ENCODE results near the gene IDI1. TPM values are rescaled to one million over a fixed set of nuclear protein-coding genes. Genes with fewer than 3 reads are reported as not detected.

The IDI1 gene
- total RNA-seq, 4 donors from 2014 or later = 10.8 to 64.2 (median 17.9) TPM

DNA sequence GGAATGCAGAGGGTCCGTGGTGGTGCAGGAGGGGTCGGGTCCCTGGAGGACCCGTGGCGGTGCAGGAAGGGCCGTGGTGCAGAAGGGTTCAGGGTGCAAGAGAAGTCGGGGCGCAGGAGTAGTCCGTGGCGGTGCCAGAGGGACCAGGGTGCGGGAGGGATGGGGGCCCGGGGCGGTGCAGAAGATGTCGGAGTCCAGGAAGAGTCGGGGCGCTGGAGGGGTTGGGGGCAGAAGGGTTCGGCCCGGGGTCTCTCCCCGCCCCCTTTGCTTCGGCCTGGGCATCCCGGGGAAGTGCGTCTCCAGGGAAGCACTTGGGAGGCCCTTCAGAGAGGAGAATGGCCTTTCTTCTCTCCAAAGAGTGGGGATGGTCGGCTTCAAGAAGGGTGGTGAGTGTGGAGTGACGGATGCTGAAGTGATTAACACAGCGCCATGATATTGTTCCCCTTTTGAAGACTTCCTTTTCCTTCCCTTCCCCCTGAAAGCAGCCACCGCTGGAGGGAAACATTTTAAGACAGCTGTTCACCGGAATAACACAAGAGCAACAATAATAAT lies 8.3 kb upstream of the IDI1 start:
- Histone ChIP-seq H3K4me3 (peak overlapping the region; percentile 88 to 99), H3K27me3 (no peaks in the 10 kb centered on the region), H3K27ac (peak overlapping the region; percentile 97 to 98), H3K4me1 (peaks cover 0 to 7% of the 10 kb centered on the region in 2 donors), H3K9me3 (no peaks in the 10 kb centered on the region), H3K36me3 (no peaks in the 10 kb centered on the region)
- TF ChIP-seq POLR2A (IDR thresholded peaks at IDR 0.05) = no peak
- TF ChIP-seq, protein P1, sequence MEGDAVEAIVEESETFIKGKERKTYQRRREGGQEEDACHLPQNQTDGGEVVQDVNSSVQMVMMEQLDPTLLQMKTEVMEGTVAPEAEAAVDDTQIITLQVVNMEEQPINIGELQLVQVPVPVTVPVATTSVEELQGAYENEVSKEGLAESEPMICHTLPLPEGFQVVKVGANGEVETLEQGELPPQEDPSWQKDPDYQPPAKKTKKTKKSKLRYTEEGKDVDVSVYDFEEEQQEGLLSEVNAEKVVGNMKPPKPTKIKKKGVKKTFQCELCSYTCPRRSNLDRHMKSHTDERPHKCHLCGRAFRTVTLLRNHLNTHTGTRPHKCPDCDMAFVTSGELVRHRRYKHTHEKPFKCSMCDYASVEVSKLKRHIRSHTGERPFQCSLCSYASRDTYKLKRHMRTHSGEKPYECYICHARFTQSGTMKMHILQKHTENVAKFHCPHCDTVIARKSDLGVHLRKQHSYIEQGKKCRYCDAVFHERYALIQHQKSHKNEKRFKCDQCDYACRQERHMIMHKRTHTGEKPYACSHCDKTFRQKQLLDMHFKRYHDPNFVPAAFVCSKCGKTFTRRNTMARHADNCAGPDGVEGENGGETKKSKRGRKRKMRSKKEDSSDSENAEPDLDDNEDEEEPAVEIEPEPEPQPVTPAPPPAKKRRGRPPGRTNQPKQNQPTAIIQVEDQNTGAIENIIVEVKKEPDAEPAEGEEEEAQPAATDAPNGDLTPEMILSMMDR (IDR thresholded peaks at IDR 0.05) = no peak
- intact Hi-C loops (cut with DNase I; ENCODE audit: low total_unique reads) = loop anchor here (10.0 kb wide), 1 partner anchor 72 kb away; the partner anchor contains the start of gene GTPBP4
- DNase-seq = no peak

DNA sequence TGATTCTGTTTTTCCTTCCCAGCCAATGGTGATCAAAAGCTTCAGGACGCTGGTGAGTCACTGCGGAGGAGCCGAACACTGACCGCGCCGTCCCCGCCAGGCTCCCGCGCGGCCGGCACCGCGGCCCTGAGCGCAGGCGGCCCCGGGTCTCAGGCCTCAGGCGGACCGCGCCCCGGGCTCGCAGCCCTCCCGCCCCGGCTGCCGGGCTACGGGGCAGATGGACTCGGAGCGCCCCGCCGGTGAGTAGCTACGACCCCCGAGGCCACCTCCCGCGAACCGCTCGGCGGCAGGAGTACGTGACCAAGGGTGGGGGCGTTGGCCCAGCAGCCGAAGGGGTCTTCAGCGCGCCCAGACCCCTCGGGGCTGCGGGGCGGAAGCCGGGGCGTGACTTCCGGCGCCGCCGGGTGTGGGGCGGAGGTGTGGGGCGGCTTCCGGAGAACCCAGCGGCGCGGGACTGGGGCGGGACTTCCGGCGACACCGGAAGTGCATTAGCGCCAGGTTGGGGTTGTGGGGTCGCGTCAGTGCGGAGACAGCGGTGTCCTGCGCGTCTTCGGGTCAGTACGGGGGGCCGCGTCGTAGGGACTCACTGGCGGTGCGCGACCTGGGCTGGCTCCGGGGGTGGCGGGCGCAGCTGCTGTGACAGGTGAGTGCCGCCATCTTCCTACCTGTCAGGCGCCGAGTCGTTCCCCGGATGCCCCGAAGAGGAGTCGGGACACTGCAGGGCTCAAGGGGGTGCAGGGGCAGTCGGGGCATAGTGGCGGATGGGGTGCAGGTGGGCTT lies 7.6 kb upstream of the IDI1 start, which contains the start of gene WDR37:
WDR37 (plus strand) TSS at position 60 of the 780 bp plus-strand sequence. CDS start 15,771 bp downstream, outside the sequence.
- Histone ChIP-seq H3K4me1 (peaks cover 0 to 7% of the 10 kb centered on the region in 2 donors), H3K9me3 (no peaks in the 10 kb centered on the region), H3K4me3 (peak within 1 kb of the TSS; percentile 88 to 99), H3K36me3 (no peaks in the 10 kb centered on the region), H3K27ac (peak within 1 kb of the TSS; percentile 97 to 98), H3K27me3 (no peaks in the 10 kb centered on the region)
- TF ChIP-seq, protein P1 (IDR thresholded peaks at IDR 0.05) = peak in 1 of 4 experiments; percentile 28
- peak; percentile 36 to 76 for TF ChIP-seq POLR2A (IDR thresholded peaks at IDR 0.05)
- peak; percentile 80 to 86 for DNase-seq
- intact Hi-C loops (cut with DNase I; ENCODE audit: low total_unique reads) = loop anchor here (10.0 kb wide), 1 partner anchor 72 kb away; the partner anchor contains the start of gene GTPBP4

DNA sequence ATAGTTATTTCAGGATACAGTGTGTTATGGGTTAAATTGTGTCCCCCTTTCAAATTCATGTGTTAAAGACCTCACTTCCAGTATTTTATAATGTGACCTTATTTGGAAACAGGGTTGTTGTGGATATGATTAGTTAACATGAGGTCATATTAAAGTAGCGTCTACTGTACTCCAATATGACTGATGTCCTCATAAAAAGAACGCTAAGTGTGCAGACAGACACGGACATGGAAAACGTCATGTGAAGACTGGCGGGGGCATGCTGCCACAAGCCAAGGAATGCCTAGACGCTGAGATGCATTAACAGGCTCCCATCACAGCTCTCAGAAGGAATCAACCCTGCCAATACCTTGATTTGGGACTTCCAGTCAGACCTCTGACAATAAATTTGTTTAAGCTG lies 5.8 kb upstream of the IDI1 start:
- no peaks in the 10 kb centered on the region for H3K9me3 ChIP-seq
- TF ChIP-seq, protein P1 (IDR thresholded peaks at IDR 0.05) = no peak
- no peak for TF ChIP-seq POLR2A (IDR thresholded peaks at IDR 0.05)
- H3K4me3 ChIP-seq = no peak overlapping the region
- no peaks in the 10 kb centered on the region for H3K36me3 ChIP-seq
- DNase-seq = no peak
- intact Hi-C loops (cut with DNase I; ENCODE audit: low total_unique reads) = loop anchor here (10.0 kb wide), 1 partner anchor 70 kb away; the partner anchor contains the start of gene GTPBP4
- H3K27ac ChIP-seq = no peak overlapping the region
- no peaks in the 10 kb centered on the region for H3K27me3 ChIP-seq
- H3K4me1 ChIP-seq = peaks cover 0 to 7% of the 10 kb centered on the region in 2 donors

DNA sequence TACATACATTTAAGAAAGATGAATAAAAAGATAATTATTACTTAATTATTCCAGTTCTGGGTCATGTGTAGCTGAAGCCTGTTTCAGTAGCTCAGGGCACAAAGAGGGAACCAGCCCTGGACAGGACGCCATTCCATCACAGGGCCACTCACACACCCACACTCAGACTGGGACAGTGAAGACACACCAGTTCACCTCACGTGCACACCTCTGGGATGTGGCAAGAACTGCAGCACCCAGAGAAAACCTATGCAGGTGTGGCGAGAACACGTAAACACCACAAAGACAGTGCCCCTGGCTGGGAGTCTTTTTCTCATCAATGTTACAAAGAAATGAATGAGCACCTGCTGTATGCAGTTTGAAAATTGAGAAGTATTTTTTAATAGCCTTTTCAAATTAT lies 1.6 kb upstream of the IDI1 start:
- Histone ChIP-seq H3K9me3 (no peaks in the 10 kb centered on the region), H3K4me1 (peaks cover 0 to 5% of the 10 kb centered on the region in 2 donors), H3K4me3 (no peak overlapping the region), H3K27me3 (no peaks in the 10 kb centered on the region), H3K27ac (no peak overlapping the region), H3K36me3 (no peaks in the 10 kb centered on the region)
- DNase-seq = no peak
- TF ChIP-seq POLR2A (IDR thresholded peaks at IDR 0.05) = no peak
- TF ChIP-seq, protein P1 (IDR thresholded peaks at IDR 0.05) = no peak
- intact Hi-C loops (cut with DNase I; ENCODE audit: low total_unique reads) = loop anchor here (10.0 kb wide), 1 partner anchor 66 kb away; the partner anchor contains the start of gene GTPBP4

DNA sequence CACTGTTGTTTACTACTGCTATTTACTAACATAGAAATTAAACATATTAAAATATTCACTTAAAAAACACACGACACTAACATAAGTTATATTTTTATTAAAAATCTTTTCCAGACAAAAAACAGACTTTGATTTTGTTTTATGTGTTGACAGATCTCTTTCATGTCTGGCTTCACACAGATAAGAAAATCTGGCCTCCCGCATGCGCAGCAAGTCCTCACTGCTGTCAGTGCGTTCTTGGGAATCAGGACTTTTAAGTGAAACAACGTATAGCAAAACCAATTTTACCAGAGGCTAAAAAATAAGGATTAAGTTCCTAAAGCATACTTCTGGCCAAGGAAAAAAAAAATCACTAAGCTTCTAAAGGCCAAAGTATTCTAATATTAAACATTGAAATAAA lies 1.2 kb upstream of the IDI1 start:
- TF ChIP-seq POLR2A (IDR thresholded peaks at IDR 0.05) = no peak
- TF ChIP-seq, protein P1 (IDR thresholded peaks at IDR 0.05) = no peak
- Histone ChIP-seq H3K9me3 (no peaks in the 10 kb centered on the region), H3K4me3 (peak overlapping the region; percentile 82 to 92), H3K4me1 (peaks cover 0 to 5% of the 10 kb centered on the region in 2 donors), H3K36me3 (no peaks in the 10 kb centered on the region), H3K27me3 (no peaks in the 10 kb centered on the region), H3K27ac (peak overlapping the region; percentile 99)
- DNase-seq = no peak
- intact Hi-C loops (cut with DNase I; ENCODE audit: low total_unique reads) = loop anchor here (10.0 kb wide), 1 partner anchor 65 kb away; the partner anchor contains the start of gene GTPBP4

Data from uterus (tissue), 4 donors.